Cardiac fibroblast (primary cell): ENCODE results near the gene CELF2.

Experiments used
- DNase-seq, 2 donors: peaks; one replicate each; pipeline versions ENCODE4 v3.0.0 to v3.0.0-alpha.2; 2010; ENCODE audit warnings: low read depth in 2 of 2
- H3K4me3 ChIP-seq, 2 donors: replicated peaks in 1 of 2; 1 replicate in 1 of 2; 2 replicates in 1 of 2; pipeline ENCODE4 v1.5.1; 2011; ENCODE audit warnings: low read depth in 2 of 2, low read length in 2 of 2, mild to moderate bottlenecking in 2 of 2, moderate library complexity in 1 of 2
- TF ChIP-seq, protein P1 (sequence below): IDR thresholded peaks from one replicate; pipeline ENCODE4 v1.5.1; 2011; ENCODE audit warnings: low read depth, mild to moderate bottlenecking, low read length, inconsistent platforms

Gene CELF2

DNA sequence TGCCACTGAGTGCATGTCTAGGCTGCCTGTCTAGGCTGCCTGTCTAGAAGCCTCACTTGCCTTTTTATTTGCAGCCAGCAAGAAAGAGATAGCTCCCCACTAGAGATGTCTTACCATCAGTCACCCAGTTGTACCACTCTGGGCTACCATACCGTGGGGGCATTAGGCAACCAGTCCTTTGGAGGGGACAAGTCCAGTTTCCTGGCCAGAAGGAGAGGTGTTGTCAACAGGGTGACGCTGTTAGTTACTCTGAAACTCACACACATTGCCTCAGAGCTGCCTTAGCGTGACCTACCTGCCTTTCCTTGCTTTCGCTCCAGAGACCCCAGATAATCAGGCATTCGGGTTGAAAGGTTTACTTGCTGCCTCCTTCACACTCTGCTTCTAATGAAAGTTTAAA is 155.4 kb downstream of the CELF2 start:
- no peak for DNase-seq
- TF ChIP-seq, protein P1, sequence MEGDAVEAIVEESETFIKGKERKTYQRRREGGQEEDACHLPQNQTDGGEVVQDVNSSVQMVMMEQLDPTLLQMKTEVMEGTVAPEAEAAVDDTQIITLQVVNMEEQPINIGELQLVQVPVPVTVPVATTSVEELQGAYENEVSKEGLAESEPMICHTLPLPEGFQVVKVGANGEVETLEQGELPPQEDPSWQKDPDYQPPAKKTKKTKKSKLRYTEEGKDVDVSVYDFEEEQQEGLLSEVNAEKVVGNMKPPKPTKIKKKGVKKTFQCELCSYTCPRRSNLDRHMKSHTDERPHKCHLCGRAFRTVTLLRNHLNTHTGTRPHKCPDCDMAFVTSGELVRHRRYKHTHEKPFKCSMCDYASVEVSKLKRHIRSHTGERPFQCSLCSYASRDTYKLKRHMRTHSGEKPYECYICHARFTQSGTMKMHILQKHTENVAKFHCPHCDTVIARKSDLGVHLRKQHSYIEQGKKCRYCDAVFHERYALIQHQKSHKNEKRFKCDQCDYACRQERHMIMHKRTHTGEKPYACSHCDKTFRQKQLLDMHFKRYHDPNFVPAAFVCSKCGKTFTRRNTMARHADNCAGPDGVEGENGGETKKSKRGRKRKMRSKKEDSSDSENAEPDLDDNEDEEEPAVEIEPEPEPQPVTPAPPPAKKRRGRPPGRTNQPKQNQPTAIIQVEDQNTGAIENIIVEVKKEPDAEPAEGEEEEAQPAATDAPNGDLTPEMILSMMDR, result no peak
- no peak overlapping the region for H3K4me3 ChIP-seq

DNA sequence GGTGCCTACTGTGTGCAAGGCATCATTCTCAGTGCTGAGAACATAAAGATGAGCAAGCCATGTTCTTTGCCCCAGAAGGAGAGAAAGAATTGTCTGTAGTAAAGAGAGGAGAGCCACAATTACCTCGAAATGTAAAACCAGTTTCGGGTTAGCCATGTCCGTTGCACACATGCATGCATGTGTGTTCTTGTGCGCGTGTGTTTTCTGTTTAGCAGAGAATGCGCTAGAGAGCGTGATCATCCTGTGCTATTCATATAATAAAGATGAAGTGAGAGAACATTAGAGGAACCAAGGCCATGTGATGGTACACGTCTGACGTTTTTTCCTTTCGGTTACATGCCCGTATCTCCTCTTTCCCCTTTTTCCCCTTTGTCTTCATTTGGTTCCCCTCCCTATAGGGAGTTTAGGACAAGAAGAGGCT is 158.2 kb downstream of the CELF2 start:
- no peak for DNase-seq
- TF ChIP-seq, protein P1, result no peak
- no peak overlapping the region for H3K4me3 ChIP-seq

DNA sequence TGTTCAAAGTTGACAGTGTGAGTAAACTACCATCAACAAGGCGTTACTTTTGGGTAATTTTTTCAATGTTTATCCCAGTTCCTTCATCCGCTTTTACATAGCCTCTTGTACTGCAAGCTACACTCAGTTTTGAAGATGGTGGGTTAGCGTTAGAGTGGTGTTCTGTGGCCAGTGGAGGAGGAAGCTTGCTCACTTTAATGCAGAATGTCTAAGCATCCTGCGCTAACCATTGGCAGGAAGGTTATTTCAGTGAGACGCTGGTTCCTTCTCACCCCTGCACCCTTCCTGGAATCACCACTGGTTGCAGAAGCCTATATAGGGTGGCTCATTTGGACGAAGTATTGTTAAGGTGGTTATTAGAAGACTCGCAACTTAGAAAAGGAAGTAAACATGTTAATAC is 159.1 kb downstream of the CELF2 start:
- DNase-seq, result no peak
- TF ChIP-seq, protein P1, result no peak
- H3K4me3 ChIP-seq, result no peak overlapping the region

DNA sequence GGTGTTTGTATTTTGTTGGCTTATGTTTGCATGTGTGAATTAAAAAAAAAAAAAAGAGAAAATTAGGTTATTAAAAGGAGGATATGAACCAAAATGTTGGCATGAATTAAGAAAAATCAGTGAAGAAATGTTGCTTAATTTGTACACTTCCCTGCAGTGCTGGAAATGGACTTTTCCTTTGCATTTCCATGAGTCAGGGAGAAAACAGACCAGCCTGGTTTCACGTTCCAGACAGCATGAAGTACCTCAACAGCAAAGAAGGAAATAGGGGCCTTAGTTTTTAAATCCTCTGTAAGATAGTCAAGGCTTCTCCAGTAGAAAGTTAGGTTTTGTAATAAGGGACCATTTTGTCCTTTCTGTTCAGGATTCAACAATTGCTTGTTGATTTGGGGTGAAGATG is 159.7 kb downstream of the CELF2 start:
- no peak overlapping the region for H3K4me3 ChIP-seq
- TF ChIP-seq, protein P1, result no peak
- no peak for DNase-seq

DNA sequence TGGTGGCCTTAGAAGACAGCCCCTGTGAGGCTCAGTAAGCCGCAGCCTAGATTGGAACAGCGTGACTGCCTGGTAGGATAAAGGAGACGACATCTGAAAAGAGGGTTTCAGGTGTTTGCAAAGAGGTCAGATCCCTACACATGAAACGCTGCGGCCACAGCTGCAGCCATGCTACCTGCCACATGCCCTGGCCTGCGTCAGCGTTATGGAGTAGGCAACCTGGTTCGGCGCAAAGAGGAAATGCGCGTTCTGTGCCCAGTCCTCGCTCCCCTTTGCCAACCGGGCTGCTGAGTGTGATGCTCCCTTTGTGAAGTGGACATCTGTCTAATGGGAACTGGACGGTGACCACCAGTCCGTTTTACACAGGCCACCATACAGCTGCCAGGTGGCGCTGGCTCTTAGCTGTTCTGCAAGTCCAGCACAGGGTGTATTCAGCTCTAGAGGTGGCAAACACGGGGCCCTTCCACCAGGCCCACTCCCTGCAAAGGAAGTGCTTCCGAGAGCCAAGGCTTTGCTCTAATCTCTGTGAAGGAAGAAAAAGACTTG is 160.3 kb downstream of the CELF2 start:
- H3K4me3 ChIP-seq, result no peak overlapping the region

DNA sequence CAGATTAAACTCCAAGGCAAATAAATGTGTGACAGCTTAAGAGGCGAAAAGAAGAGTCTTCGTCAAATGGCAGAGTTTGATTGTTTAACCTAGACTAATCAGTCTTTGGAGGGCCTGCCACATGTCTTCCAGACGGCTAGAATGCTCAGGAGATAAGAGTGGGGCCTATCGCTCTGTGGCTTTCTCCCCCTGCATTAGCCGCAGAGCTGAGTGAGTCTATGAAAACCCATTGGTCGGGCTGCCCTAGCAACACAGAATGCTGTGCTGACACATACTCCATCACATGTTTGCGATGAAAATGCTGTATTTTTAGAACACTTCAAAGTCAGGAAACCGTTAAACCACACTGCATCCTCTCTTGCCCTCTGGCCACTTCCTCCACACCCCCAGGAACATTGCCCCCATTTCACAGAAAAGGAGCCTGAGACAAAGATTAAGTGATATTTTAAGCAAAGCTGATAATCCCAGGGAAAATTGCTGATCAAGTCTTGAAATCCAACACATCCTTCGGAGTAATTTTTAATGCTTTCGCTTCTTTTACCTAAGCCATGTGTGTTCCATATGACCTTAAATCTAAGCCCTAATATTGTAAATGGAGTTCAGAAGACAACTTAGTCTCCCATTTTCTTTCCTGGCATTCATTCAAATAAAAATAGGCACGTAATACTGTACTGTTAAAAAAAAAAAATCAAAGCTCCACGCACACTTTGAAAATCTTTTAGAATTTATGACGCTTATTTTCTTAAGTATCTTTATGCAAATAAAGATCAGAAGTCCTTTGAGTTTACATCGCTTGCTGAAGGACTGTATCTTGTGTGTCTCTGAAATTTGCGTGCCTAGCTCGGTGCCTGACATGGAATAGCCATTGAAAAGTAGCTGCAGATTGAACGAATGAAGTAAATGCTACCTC is 161.2 kb downstream of the CELF2 start:
- peak in 1 of 2 donors; percentile 64 for DNase-seq
- TF ChIP-seq, protein P1, result no peak
- no peak overlapping the region for H3K4me3 ChIP-seq

More for the DNA sequence above, 160.3 kb downstream of the CELF2 start:
- DNase-seq, result peak in 1 of 2 donors; percentile 5
- TF ChIP-seq, protein P1, result no peak
